ENCODE measurements around the gene SPATA46.
A peak's percentile ranks its signal among the peaks of the same experiment; 100 is the strongest.

The SPATA46 gene

DNA sequence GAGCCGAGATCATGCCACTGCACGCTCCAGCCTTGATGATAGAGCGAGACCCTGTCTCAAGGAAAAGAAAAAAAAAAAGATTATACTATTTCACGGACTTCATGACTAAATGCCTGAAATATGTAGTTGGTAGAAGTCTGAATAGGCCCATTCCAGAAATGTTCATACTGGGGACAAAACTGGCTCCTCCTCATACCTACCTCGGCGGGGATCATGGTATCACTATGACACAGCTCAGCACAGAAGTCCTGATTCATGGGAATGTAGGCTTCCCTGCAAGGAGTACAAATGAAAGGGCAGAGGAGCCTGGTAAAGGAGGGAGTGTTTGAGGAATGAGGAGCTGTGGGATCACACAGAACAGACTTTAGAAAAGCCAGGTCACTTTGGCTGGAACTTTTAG lies 5.0 kb downstream of the SPATA46 start:
- Histone ChIP-seq H3K4me1 (ENCODE audit: control insufficient read depth, insufficient read depth, low read length) (peaks cover 17% of the 10 kb centered on the region), H3K4me3 (ENCODE audit: low read length) (no peak overlapping the region), H3K27me3 (ENCODE audit: control insufficient read depth, insufficient read depth, low read length) (no peaks in the 10 kb centered on the region), H3K9me3 (replicated peaks; ENCODE audit: low read length) (no peaks in the 10 kb centered on the region), H3K9ac (ENCODE audit: low read depth, low read length) (peak overlapping the region; percentile 18), H3K36me3 (ENCODE audit: insufficient read depth, low read length) (no peaks in the 10 kb centered on the region), H3K4me2 (ENCODE audit: low read length) (no peak overlapping the region)

DNA sequence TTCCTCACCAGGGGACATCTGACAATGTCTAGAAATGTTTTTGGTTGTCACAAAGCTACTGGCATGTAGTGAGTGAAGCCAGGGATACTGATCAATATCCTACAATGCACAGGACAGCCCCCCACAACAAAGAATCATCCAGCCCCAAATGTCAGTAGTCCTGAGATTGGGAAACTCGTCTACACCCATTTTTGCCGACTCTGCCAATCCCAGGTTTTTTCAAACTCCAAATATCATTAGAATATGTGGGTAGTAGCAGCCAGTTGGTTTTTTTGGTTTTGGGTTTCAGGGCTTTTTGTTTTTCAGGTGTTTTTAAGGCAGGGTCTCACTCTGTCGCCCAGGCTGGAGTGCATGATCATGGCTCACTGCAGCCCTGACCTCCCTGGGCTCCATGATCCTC lies 5.9 kb downstream of the SPATA46 start:
- H3K4me1 ChIP-seq (ENCODE audit: control insufficient read depth, insufficient read depth, low read length): peaks cover 17% of the 10 kb centered on the region
- no peaks in the 10 kb centered on the region for H3K9me3 ChIP-seq (replicated peaks; ENCODE audit: low read length)
- no peaks in the 10 kb centered on the region for H3K36me3 ChIP-seq (ENCODE audit: insufficient read depth, low read length)
- no peak overlapping the region for H3K4me2 ChIP-seq (ENCODE audit: low read length)
- no peak overlapping the region for H3K4me3 ChIP-seq (ENCODE audit: low read length)
- no peaks in the 10 kb centered on the region for H3K27me3 ChIP-seq (ENCODE audit: control insufficient read depth, insufficient read depth, low read length)
- no peak overlapping the region for H3K9ac ChIP-seq (ENCODE audit: low read depth, low read length)

DNA sequence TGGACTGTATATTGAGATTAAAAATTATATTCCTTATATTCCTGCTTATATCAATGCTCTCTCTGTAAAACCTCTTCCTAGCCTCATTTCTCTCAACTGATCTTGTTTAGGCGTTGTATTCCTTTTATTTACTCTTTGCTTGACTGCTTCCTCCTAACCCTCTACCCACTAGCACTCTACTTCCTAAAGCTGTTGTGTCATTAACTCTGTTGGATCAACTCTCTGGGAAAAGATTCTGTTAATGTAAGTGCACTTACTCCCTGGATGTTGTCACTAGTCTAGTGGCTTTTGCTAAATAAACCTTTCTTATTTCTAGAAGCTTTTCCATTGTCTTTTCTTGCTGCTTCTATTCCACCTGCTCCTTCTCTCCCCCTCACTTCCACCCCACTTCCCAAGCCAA lies 6.5 kb downstream of the SPATA46 start:
- H3K4me1 ChIP-seq (ENCODE audit: control insufficient read depth, insufficient read depth, low read length): peaks cover 17% of the 10 kb centered on the region
- H3K4me2 ChIP-seq (ENCODE audit: low read length): no peak overlapping the region
- no peaks in the 10 kb centered on the region for H3K9me3 ChIP-seq (replicated peaks; ENCODE audit: low read length)
- H3K27me3 ChIP-seq (ENCODE audit: control insufficient read depth, insufficient read depth, low read length): no peaks in the 10 kb centered on the region
- no peaks in the 10 kb centered on the region for H3K36me3 ChIP-seq (ENCODE audit: insufficient read depth, low read length)
- H3K9ac ChIP-seq (ENCODE audit: low read depth, low read length): no peak overlapping the region
- H3K4me3 ChIP-seq (ENCODE audit: low read length): no peak overlapping the region

DNA sequence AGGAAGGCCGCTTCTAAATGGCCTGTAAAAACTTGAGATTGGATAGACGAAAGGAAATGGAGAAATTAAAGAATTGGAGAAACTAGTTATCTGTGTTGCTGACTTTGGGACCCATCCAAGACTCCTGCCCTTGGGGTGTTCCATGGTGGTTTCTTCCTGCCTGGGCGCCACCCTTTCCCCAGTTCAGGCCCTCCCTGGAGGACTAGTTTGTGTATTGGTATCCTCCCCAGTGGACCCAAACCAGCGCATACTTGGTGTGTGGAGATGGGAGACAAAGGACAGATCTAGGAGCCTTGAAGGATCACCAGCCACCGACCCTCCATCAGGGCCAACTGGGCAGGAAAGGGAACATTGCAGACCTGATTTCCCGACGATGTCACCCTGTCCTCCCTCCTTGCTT lies 7.1 kb downstream of the SPATA46 start:
- H3K9ac ChIP-seq (ENCODE audit: low read depth, low read length): no peak overlapping the region
- H3K4me2 ChIP-seq (ENCODE audit: low read length): no peak overlapping the region
- H3K4me3 ChIP-seq (ENCODE audit: low read length): no peak overlapping the region
- H3K36me3 ChIP-seq (ENCODE audit: insufficient read depth, low read length): no peaks in the 10 kb centered on the region
- H3K9me3 ChIP-seq (replicated peaks; ENCODE audit: low read length): no peaks in the 10 kb centered on the region
- H3K4me1 ChIP-seq (ENCODE audit: control insufficient read depth, insufficient read depth, low read length): peaks cover 23% of the 10 kb centered on the region
- no peaks in the 10 kb centered on the region for H3K27me3 ChIP-seq (ENCODE audit: control insufficient read depth, insufficient read depth, low read length)

DNA sequence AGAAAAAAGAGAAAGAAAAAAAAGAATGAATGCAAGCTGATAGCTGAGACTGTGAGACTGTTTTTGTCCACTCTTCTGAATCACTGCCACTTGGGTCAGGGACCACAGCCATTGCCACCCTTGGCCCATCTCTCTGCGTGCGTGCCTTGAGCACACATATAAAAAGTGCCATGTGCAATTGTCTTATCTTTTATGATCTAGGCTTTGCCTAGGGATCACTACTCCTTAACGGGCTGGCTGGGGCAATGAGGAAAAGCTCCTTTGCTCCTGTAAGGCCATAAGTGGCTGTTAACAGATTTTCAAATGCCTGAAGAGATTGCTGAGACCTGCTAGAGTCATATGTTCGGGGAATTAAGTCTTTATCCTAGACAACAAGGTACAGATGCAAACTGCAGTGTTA lies 8.2 kb downstream of the SPATA46 start:
- H3K4me2 ChIP-seq (ENCODE audit: low read length): no peak overlapping the region
- no peak overlapping the region for H3K9ac ChIP-seq (ENCODE audit: low read depth, low read length)
- no peaks in the 10 kb centered on the region for H3K27me3 ChIP-seq (ENCODE audit: control insufficient read depth, insufficient read depth, low read length)
- no peaks in the 10 kb centered on the region for H3K36me3 ChIP-seq (ENCODE audit: insufficient read depth, low read length)
- peaks cover 17% of the 10 kb centered on the region for H3K4me1 ChIP-seq (ENCODE audit: control insufficient read depth, insufficient read depth, low read length)
- H3K4me3 ChIP-seq (ENCODE audit: low read length): no peak overlapping the region
- no peaks in the 10 kb centered on the region for H3K9me3 ChIP-seq (replicated peaks; ENCODE audit: low read length)

DNA sequence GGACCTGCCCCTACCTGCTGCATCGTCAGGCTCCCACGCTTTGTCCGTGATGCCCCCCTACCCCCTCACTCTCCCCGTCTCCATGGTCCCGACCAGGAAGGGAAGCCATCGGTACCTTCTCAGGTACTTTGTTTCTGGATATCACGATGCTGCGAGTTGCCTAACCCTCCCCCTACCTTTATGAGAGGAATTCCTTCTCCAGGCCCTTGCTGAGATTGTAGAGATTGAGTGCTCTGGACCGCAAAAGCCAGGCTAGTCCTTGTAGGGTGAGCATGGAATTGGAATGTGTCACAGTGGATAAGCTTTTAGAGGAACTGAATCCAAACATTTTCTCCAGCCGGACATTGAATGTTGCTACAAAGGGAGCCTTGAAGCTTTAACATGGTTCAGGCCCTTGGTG lies 8.9 kb downstream of the SPATA46 start:
- no peaks in the 10 kb centered on the region for H3K27me3 ChIP-seq (ENCODE audit: control insufficient read depth, insufficient read depth, low read length)
- no peaks in the 10 kb centered on the region for H3K9me3 ChIP-seq (replicated peaks; ENCODE audit: low read length)
- peaks cover 16% of the 10 kb centered on the region for H3K4me1 ChIP-seq (ENCODE audit: control insufficient read depth, insufficient read depth, low read length)
- no peak overlapping the region for H3K9ac ChIP-seq (ENCODE audit: low read depth, low read length)
- H3K4me3 ChIP-seq (ENCODE audit: low read length): no peak overlapping the region
- no peaks in the 10 kb centered on the region for H3K36me3 ChIP-seq (ENCODE audit: insufficient read depth, low read length)
- H3K4me2 ChIP-seq (ENCODE audit: low read length): no peak overlapping the region

DNA sequence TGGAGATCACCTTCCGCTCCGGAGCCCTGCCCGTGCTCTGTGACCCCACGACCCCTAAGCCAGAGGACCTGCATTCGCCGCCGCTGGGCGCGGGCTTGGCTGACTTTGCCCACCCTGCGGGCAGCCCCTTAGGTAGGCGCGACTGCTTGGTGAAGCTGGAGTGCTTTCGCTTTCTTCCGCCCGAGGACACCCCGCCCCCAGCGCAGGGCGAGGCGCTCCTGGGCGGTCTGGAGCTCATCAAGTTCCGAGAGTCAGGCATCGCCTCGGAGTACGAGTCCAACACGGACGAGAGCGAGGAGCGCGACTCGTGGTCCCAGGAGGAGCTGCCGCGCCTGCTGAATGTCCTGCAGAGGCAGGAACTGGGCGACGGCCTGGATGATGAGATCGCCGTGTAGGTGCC lies 9.6 kb downstream of the SPATA46 start:
- Histone ChIP-seq H3K4me3 (ENCODE audit: low read length) (no peak overlapping the region), H3K9me3 (replicated peaks; ENCODE audit: low read length) (no peaks in the 10 kb centered on the region), H3K4me1 (ENCODE audit: control insufficient read depth, insufficient read depth, low read length) (peaks cover 12% of the 10 kb centered on the region), H3K4me2 (ENCODE audit: low read length) (peak overlapping the region; percentile 71), H3K9ac (ENCODE audit: low read depth, low read length) (no peak overlapping the region), H3K36me3 (ENCODE audit: insufficient read depth, low read length) (no peaks in the 10 kb centered on the region), H3K27me3 (ENCODE audit: control insufficient read depth, insufficient read depth, low read length) (no peaks in the 10 kb centered on the region)

DNA sequence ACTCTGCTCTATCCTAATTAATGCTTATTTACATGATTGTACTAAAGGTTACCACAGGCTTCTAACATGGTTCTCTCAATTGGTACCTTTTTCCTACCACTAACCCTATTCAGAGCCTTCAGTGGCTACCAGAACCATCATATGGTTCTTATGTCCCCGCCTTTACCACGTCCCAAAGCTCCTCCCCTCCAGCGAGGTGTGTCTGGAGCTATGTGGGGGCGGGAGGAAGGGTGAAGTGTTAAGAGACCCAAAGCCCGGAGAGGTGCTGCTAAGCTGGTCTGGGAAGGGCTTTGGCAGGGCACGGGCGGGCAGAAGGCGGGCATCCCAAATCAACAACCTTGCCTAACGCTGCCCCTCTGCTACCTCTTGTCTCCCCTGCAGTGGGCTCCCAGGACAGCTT lies 10.0 kb downstream of the SPATA46 start:
- Histone ChIP-seq H3K4me2 (ENCODE audit: low read length) (peak overlapping the region; percentile 71), H3K27me3 (ENCODE audit: control insufficient read depth, insufficient read depth, low read length) (no peaks in the 10 kb centered on the region), H3K9ac (ENCODE audit: low read depth, low read length) (no peak overlapping the region), H3K4me3 (ENCODE audit: low read length) (no peak overlapping the region), H3K36me3 (ENCODE audit: insufficient read depth, low read length) (no peaks in the 10 kb centered on the region), H3K4me1 (ENCODE audit: control insufficient read depth, insufficient read depth, low read length) (peaks cover 8% of the 10 kb centered on the region), H3K9me3 (replicated peaks; ENCODE audit: low read length) (no peaks in the 10 kb centered on the region)

DNA sequence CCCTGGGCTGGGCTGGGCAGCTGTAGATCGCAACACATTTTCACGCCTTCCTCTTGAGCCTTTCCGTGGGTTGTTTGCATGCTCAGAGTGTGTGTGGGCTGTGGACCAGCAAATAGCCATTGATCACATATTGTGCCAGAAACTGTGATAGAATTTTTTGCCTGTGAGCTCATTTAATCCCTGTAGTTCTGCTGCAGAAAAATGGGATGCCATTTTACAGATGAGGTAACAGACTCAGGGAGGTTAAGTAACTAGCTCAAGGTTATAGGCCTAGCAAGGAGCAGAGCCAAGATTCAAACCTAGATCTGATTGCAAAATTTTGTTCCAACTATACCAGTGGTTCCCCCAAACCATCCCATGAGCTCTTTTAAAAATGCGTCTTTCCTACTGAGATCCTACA lies 10.5 kb downstream of the SPATA46 start:
- H3K27me3 ChIP-seq (ENCODE audit: control insufficient read depth, insufficient read depth, low read length): peaks cover 2% of the 10 kb centered on the region
- no peaks in the 10 kb centered on the region for H3K36me3 ChIP-seq (ENCODE audit: insufficient read depth, low read length)
- no peaks in the 10 kb centered on the region for H3K9me3 ChIP-seq (replicated peaks; ENCODE audit: low read length)
- H3K4me3 ChIP-seq (ENCODE audit: low read length): no peak overlapping the region
- peaks cover 12% of the 10 kb centered on the region for H3K4me1 ChIP-seq (ENCODE audit: control insufficient read depth, insufficient read depth, low read length)
- no peak overlapping the region for H3K4me2 ChIP-seq (ENCODE audit: low read length)
- no peak overlapping the region for H3K9ac ChIP-seq (ENCODE audit: low read depth, low read length)

DNA sequence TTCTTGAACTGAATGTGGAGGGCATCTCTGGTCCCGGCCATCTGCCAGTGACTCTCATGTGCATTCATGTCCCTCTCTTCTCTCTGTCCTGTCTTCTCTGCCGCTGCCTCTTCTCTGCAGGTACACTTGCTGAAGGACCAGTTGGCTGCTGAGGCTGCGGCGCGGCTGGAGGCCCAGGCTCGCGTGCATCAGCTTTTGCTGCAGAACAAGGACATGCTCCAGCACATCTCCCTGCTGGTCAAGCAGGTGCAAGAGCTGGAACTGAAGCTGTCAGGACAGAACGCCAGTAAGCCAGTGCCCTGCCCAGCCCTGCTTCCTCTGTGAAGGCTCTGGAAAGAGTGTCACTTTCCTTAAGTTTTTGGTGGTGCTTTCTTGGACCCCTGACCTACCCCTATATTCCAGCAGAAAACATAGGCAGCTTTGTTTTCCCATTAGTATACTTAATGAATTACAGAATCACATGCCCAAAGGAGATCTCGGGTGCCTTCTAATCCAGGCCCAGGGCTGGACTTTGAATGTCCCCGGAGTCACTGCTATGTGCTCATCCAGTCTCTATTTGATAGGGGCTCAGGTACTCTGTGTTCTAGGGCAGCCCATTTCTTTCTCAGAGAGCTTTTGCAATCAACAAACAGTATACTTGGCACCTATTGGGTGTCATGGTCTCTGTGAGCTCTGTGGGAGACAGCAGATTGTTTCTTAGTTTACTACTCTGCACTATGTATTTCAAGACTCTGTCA lies 11.2 kb downstream of the SPATA46 start:
- Histone ChIP-seq H3K9ac (ENCODE audit: low read depth, low read length) (no peak overlapping the region), H3K4me2 (ENCODE audit: low read length) (no peak overlapping the region), H3K4me1 (ENCODE audit: control insufficient read depth, insufficient read depth, low read length) (peaks cover 17% of the 10 kb centered on the region), H3K9me3 (replicated peaks; ENCODE audit: low read length) (no peaks in the 10 kb centered on the region), H3K4me3 (ENCODE audit: low read length) (no peak overlapping the region), H3K36me3 (ENCODE audit: insufficient read depth, low read length) (no peaks in the 10 kb centered on the region), H3K27me3 (ENCODE audit: control insufficient read depth, insufficient read depth, low read length) (peaks cover 2% of the 10 kb centered on the region)

DNA sequence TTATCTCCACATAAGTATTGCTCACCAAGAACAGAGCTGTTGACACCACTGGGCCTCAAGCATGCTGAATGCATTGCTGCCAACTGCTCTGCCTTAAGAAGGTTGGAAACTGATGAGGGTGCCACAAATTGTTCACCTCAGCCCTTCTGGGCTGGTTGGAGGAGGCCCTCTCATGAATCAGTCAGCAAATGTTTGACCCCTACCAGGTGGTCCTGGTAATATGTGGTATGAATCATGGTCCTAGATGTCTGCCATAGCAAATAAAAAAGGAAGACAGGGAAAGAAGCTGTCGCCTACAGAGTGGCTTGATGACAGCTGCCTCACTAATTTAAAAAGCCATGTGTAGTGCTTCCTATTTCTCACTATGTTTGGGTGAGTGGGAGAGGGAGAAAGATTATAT lies 12.2 kb downstream of the SPATA46 start:
- no peaks in the 10 kb centered on the region for H3K36me3 ChIP-seq (ENCODE audit: insufficient read depth, low read length)
- H3K9ac ChIP-seq (ENCODE audit: low read depth, low read length): no peak overlapping the region
- H3K27me3 ChIP-seq (ENCODE audit: control insufficient read depth, insufficient read depth, low read length): peaks cover 2% of the 10 kb centered on the region
- H3K9me3 ChIP-seq (replicated peaks; ENCODE audit: low read length): no peaks in the 10 kb centered on the region
- H3K4me1 ChIP-seq (ENCODE audit: control insufficient read depth, insufficient read depth, low read length): peaks cover 17% of the 10 kb centered on the region
- no peak overlapping the region for H3K4me2 ChIP-seq (ENCODE audit: low read length)
- no peak overlapping the region for H3K4me3 ChIP-seq (ENCODE audit: low read length)

DNA sequence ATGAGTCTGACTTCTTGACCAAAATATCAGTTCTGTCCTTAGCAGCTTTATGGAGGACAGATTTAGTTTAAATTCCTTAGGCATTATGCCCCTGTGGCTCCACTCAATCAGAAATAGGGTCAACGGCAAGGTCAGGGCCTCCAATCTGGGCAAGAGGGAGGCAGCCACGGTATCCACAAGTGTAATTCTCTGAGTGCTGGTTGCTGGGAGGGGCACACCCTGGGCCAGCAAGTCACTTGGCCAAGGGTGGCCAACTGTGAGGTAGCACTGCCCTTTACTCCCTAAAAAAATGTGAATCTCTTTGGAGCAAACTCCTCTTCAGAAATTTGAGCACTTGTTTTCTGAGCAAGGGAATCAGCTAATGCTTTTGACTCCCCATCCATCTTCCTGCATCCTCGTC lies 12.8 kb downstream of the SPATA46 start:
- H3K36me3 ChIP-seq (ENCODE audit: insufficient read depth, low read length): no peaks in the 10 kb centered on the region
- no peaks in the 10 kb centered on the region for H3K9me3 ChIP-seq (replicated peaks; ENCODE audit: low read length)
- H3K9ac ChIP-seq (ENCODE audit: low read depth, low read length): no peak overlapping the region
- no peak overlapping the region for H3K4me3 ChIP-seq (ENCODE audit: low read length)
- H3K27me3 ChIP-seq (ENCODE audit: control insufficient read depth, insufficient read depth, low read length): peaks cover 2% of the 10 kb centered on the region
- no peak overlapping the region for H3K4me2 ChIP-seq (ENCODE audit: low read length)
- peaks cover 17% of the 10 kb centered on the region for H3K4me1 ChIP-seq (ENCODE audit: control insufficient read depth, insufficient read depth, low read length)

All from skeletal muscle satellite cell (primary cell).